K562 (cell line): ENCODE data around the gene EFCAB12. TPM values are rescaled to one million over a fixed set of nuclear protein-coding genes. Genes with fewer than 3 reads are reported as not detected.
"Not testable (repeated sequence)": the region's sequence is repeated elsewhere in the genome, so short reads cannot be mapped to it uniquely, and the experiment has no call there.

Experiments
- ATAC-seq: fragments of 200-7000 bp; cut with Tn5 transposase; 3 replicates; pipeline ENCODE4 v1.9.1; 2020; ENCODE audit warnings: moderate library complexity
- BruUV-seq: library from RNA; stranded (reverse); fragments of 400-500 nt; replicated peaks from 2 replicates; lab custom pipeline; 2021; lab: Mats Ljungman, UMichigan
- CTCF ChIA-PET: fragments of 300-600 bp; formaldehyde crosslinking; extraction: SDS; loops from one replicate; lab custom pipeline; 2021; ENCODE audit warnings: low intra/inter-chr PET ratio; lab: Yijun Ruan, JAX
- POLR2A ChIA-PET: fragments of 300-600, 350-650 bp; sonication (Branson Sonifier 250); formaldehyde crosslinking; extraction: SDS; loops from one replicate; lab custom pipeline; 2021; ENCODE audit warnings: antibody characterized with exemption, inconsistent platforms; lab: Yijun Ruan, JAX
- DNase-seq, 4 experiments: peaks; one replicate each; pipeline versions ENCODE4 v3.0.0 to v3.0.0-alpha.2; 2011 to 2018; ENCODE audit warnings: low spot score in 3 of 4, mixed read lengths in 3 of 4; ENCODE audit errors: extremely low read depth in 1 of 4
- FAIRE-seq: peaks from 2 replicates; lab custom pipeline; 2011; peaks lifted over from hg19 to GRCh38; lab: Jason Lieb, UNC
- H2AFZ ChIP-seq: 2 replicates; pipeline ENCODE4 v1.6.0; 2011; ENCODE audit warnings: low read depth, low read length, control low read depth, inconsistent platforms
- H3K27ac ChIP-seq: fragments of 200-600 bp; 3 replicates; pipeline ENCODE4 v1.8.0; 2011; ENCODE audit warnings: low read depth, mild to moderate bottlenecking, control low read depth, inconsistent platforms, low read length, moderate library complexity, mixed read lengths; ENCODE audit errors: extremely low read depth
- H3K27me3 ChIP-seq, 2 experiments: fragments of 300-600 bp in 1 of 2; 2 replicates in 1 of 2; 3 replicates in 1 of 2; pipeline versions ENCODE4 v1.6.0 to v1.8.0; 2011; ENCODE audit warnings: inconsistent platforms in 2 of 2, low read length in 2 of 2, mild to moderate bottlenecking in 1 of 2, mixed read lengths in 1 of 2, moderate library complexity in 1 of 2; ENCODE audit not compliant: control insufficient read depth in 2 of 2, insufficient read depth in 2 of 2
- H3K36me3 ChIP-seq: fragments of 300-600 bp; 3 replicates; pipeline ENCODE4 v1.8.0; 2011; ENCODE audit warnings: mild to moderate bottlenecking, low read length, inconsistent platforms; ENCODE audit not compliant: control insufficient read depth, insufficient read depth
- H3K4me1 ChIP-seq, 2 experiments: fragments of 200-600 bp in 1 of 2; replicated peaks in 1 of 2; 2 replicates in 1 of 2; 3 replicates in 1 of 2; pipeline versions ENCODE4 v1.5.1 to v1.8.0; 2011; ENCODE audit warnings: inconsistent platforms in 2 of 2, low read length in 2 of 2, mild to moderate bottlenecking in 1 of 2, mixed read lengths in 1 of 2, moderate library complexity in 1 of 2; ENCODE audit not compliant: control insufficient read depth in 2 of 2, insufficient read depth in 2 of 2
- H3K4me2 ChIP-seq: 2 replicates; pipeline ENCODE4 v1.6.1; 2011; ENCODE audit warnings: low read length, control low read depth, inconsistent platforms, mixed read lengths; ENCODE audit not compliant: insufficient read depth
- H3K4me3 ChIP-seq: fragments of 200-600 bp; sonication (generic), shearing (Covaris generic); 2 replicates; pipeline ENCODE4 v1.5.1; 2016; ENCODE audit warnings: control low read depth, inconsistent platforms
- H3K79me2 ChIP-seq: fragments of 200-600 bp; 3 replicates; pipeline ENCODE4 v1.8.0; 2011; ENCODE audit warnings: low read length, inconsistent platforms; ENCODE audit not compliant: control insufficient read depth, insufficient read depth
- H3K9ac ChIP-seq, 2 experiments: 2 replicates each; pipeline versions ENCODE4 v1.6.0 to v1.6.1; 2011; ENCODE audit warnings: low read depth in 2 of 2, low read length in 2 of 2, control low read depth in 1 of 2, inconsistent platforms in 1 of 2, mild to moderate bottlenecking in 1 of 2, mixed read lengths in 1 of 2; ENCODE audit not compliant: insufficient read depth in 1 of 2
- H3K9me1 ChIP-seq: one replicate; pipeline ENCODE4 v1.6.0; 2011; ENCODE audit warnings: inconsistent platforms, mild to moderate bottlenecking, low read length, moderate library complexity; ENCODE audit not compliant: control insufficient read depth, insufficient read depth
- H3K9me3 ChIP-seq: replicated peaks from 2 replicates; pipeline ENCODE4 v1.5.1; 2011; ENCODE audit warnings: low read depth, low read length, inconsistent platforms; ENCODE audit not compliant: control insufficient read depth, insufficient read depth
- H4K20me1 ChIP-seq: replicated peaks from 2 replicates; pipeline ENCODE4 v1.6.1; 2011; ENCODE audit warnings: low read length, inconsistent platforms, mixed read lengths; ENCODE audit not compliant: control insufficient read depth, insufficient read depth
- STAT5A ChIP-seq: IDR thresholded peaks from 2 replicates; pipeline ENCODE4 v1.6.1; 2012; ENCODE audit warnings: low read length, inconsistent platforms, borderline replicate concordance
- WGBS: fragments of 100-300 bp; shearing (Covaris generic); methylation state at CpG from one replicate; pipeline ENCODE4 v1.1.6; 2016; ENCODE audit warnings: low coverage, mixed read lengths; ENCODE audit not compliant: insufficient coverage; ENCODE audit errors: missing lambda C conversion rate; 5-methylcytosine and 5-hydroxymethylcytosine counted together
- in situ Hi-C: fragments of 300-500 bp; cut with MboI; formaldehyde crosslinking; loops from 4 replicates; pipeline ENCODE4 v1.15.0; 2018; ENCODE audit warnings: inconsistent platforms, mixed read lengths
- intact Hi-C: fragments of 100-400 bp; cut with micrococcal nuclease; formaldehyde crosslinking; loops from 2 replicates; pipeline ENCODE4 v1.14.2; 2022
- polyA plus RNA-seq, 8 experiments: library from polyadenylated mRNA; depleted of rRNA in 4 of 8; stranded (reverse) in 5 of 8; unstranded in 3 of 8; fragments of >200 nt; fragmentation: Nextera tagmentation in 2 of 8; fragmentation: Illumina TruSeq in 1 of 8; extraction: Ambion mirVana in 2 of 8; extraction: Trizol in 1 of 8; gene quantifications; 2 replicates each; pipeline versions ENCODE4 v1.2.1 to v1.2.3, GENCODE V29; 2011 to 2014; ENCODE audit warnings: inconsistent platforms in 1 of 8, missing spikeins in 1 of 8
- total RNA-seq, 7 experiments: library from RNA; depleted of rRNA in 6 of 7; stranded (reverse); fragments of >200 nt in 6 of 7; fragmentation: Illumina TruSeq in 2 of 7; extraction: Trizol in 2 of 7; gene quantifications; 2 replicates each; pipeline versions ENCODE4 v1.2.1 to v1.2.3, GENCODE V29; 2011 to 2021; ENCODE audit warnings: low replicate concordance in 1 of 7
- TF ChIP-seq, protein P1 (sequence below): sonication (generic); formaldehyde crosslinking; IDR thresholded peaks from 2 replicates; pipeline ENCODE4 v1.8.1; 2023; ENCODE audit warnings: mild to moderate bottlenecking, missing genetic modification reagents, moderate library complexity

Gene EFCAB12
- total and polyA plus RNA-seq, 9 of the 15 experiments (the other 6 are each of a cell fraction or from before 2014, with no cell fraction given): 0.08 to 0.95 (median 0.56) TPM; not detected in 1

- TF ChIP-seq, protein P1, sequence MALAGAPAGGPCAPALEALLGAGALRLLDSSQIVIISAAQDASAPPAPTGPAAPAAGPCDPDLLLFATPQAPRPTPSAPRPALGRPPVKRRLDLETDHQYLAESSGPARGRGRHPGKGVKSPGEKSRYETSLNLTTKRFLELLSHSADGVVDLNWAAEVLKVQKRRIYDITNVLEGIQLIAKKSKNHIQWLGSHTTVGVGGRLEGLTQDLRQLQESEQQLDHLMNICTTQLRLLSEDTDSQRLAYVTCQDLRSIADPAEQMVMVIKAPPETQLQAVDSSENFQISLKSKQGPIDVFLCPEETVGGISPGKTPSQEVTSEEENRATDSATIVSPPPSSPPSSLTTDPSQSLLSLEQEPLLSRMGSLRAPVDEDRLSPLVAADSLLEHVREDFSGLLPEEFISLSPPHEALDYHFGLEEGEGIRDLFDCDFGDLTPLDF (CRISPR knock-in tag): no peak
Measured at GRCh38 chr3:129398803-129399144, 29.7 kb downstream of the EFCAB12 start (continued).

DNA sequence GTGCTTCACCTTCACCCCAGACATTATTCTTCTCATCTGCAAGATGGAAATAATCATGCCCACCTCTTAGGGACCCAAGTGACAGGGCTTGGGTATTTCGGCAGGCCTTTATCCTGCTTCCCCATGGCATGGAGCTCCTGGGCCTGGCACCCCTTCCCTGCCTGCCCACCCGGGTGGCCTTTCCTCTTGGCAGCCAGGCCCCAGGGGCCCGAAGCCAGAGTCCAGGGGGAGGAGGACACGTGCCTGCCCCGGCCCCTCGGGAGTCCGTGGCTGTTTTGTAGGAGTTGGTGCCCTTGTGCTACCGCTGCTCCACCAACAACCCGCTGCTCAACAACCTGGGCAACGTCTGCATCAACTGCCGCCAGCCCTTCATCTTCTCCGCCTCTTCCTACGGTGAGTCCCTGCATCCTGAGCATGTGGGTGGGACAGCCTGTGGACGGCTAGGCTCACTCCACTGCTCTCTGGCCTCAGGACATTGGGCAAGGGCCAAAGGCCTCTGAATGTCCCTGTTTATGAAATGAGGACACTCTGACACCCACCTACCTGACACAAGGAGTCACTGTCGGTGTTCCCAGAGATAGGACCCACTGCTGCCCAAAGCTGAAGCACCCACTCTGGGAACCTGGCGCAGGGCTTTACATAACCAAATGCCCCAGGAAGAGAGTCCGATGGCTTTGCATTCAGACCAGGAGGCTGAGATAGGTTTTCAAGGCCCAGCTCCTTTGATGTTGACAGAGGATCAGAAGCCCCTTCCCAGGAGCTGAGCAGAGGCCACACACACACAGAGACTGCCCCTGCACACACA, 34.5 kb downstream of the EFCAB12 start:
- H3K9ac ChIP-seq, H3K4me2 ChIP-seq, intact Hi-C loops, BruUV-seq, H3K4me3 ChIP-seq, FAIRE-seq, H4K20me1 ChIP-seq, H2AFZ ChIP-seq, ATAC-seq, CTCF ChIA-PET, DNase-seq, H3K4me1 ChIP-seq, H3K9me3 ChIP-seq, POLR2A ChIA-PET, H3K9me1 ChIP-seq, H3K27ac ChIP-seq, H3K27me3 ChIP-seq: not testable (repeated sequence)
- Histone ChIP-seq H3K79me2 (peaks cover 39% of the 10 kb centered on the region), H3K36me3 (peaks cover 58% of the 10 kb centered on the region)
- in situ Hi-C loops: loop anchor here (25.0 kb wide), 1 partner anchor 418 kb away; no protein-coding TSS in a partner anchor
- WGBS: 94% methylated on average over 5 of the region's 17 CpGs
- TF ChIP-seq STAT5A: 0 out of 2 replicates have a peak, but pooled peaks have one; percentile 12
